ENCODE results near the gene FLNB.

FLNB gene

DNA sequence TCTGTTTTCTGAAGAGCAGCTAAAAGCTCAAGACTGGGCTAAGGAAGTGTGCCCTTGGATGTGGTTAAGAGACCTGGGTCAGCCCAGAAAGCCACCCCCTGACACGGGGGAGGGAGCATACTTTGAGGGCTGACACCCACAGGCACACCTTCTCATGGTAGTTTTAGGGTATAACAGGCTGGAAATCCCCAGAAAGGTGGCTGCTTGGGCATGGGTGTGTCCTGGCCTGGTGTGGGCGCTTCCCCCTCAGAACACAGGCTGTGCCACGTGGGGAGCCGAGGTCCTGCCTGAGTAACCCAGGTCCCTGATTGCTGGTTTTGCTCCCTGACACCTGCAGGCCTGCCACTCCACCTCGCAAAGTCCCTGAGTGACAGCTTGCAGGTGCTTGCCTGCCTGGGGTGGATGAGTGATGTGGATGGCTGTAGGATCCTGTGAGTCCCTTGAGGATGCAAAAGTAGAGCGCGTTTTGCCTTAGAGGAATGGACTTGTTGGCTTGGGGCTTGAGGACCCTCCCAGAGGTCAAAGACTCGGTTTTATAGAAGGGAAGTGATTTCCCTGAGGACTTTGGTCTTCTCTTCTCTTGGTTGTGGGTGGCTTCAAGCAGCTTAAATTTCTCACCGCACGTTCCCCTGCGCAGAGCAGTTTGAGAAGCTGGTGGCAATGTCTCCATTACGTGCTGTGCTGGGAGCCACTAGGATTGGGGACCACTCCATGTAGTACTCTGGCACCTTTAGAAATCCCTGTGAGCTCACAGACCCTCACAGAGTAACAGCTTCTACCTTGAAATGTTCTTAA is 108.1 kb downstream of the FLNB start:
- DNase-seq: no peak

GRCh38 chr3:58116985-58117384 is 108.8 kb downstream of the FLNB start:
- no peak for DNase-seq

DNA sequence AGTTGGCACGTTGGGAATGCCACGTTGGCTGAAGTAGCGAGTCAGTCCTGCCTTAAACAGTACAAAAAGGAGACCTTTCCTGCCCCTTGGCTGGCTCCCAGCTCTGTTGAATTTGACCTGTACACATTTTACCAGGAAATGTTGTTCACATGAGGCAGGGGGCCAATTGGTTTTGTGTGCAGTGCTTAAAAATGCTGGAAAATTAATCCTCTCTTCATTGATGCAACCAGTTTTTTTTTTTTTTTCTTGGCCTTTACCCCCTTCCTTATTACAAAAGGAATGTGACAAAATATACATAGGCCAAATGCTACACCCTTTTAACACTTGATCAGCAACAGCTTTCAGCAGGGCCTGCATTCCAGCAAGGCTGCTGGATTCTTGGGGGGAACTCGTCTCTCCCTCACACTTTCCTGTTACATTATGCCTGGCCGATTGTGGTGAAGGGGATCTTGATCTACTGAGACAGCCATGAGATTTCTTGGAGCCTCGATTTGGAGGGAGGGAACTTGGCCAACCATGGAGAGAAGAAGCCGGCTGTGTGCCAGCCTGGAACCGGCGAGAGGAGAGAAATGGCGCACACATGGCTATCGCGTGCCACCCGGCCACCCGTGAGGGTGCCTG is 109.4 kb downstream of the FLNB start:
- no peak for DNase-seq

DNA sequence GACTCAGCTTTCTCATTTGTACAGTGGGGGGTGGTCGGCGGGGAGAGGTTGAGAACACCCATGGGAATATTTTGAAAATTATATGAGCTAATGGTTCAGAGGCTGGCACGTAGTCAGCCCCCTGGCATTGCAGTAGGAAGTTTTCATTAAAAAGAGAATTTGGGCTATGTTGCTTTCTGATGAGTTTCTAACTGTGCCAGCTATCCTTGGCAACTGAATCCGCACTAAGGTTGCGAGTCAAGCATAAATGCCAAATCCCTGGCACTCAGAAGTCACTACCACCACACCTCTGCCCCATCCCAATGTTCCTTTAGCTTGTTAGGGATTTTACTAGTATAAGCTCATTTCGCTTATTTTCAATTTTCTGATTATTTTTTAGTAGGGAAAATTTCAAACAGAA is 111.0 kb downstream of the FLNB start:
- DNase-seq: no peak

GRCh38 chr3:58120075-58120812 is 112.0 kb downstream of the FLNB start:
- no peak for DNase-seq

DNA sequence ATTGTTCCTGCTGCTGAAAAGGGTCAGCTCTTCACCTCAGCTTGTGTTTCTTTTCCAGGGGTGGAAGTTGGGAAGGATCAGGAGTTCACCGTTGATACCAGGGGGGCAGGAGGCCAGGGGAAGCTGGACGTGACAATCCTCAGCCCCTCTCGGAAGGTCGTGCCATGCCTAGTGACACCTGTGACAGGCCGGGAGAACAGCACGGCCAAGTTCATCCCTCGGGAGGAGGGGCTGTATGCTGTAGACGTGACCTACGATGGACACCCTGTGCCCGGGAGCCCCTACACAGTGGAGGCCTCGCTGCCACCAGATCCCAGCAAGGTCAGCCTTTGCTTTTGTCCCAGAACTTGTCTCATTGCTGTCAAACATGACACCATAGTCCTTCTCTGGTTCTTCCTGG is 113.0 kb downstream of the FLNB start:
- DNase-seq: no peak

DNA sequence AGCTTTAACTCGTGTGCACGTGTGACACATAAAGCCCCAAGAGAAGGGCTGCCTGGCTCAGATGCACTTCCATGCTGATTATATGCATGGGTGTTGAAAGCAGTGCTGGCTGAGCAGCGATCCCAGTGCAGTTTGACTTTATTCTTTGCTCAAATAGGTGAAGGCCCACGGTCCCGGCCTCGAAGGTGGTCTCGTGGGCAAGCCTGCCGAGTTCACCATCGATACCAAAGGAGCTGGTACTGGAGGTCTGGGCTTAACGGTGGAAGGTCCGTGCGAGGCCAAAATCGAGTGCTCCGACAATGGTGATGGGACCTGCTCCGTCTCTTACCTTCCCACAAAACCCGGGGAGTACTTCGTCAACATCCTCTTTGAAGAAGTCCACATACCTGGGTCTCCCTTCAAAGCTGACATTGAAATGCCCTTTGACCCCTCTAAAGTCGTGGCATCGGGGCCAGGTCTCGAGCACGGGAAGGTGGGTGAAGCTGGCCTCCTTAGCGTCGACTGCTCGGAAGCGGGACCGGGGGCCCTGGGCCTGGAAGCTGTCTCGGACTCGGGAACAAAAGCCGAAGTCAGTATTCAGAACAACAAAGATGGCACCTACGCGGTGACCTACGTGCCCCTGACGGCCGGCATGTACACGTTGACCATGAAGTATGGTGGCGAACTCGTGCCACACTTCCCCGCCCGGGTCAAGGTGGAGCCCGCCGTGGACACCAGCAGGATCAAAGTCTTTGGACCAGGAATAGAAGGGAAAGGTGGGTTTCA is 114.9 kb downstream of the FLNB start:
- DNase-seq: no peak

DNA sequence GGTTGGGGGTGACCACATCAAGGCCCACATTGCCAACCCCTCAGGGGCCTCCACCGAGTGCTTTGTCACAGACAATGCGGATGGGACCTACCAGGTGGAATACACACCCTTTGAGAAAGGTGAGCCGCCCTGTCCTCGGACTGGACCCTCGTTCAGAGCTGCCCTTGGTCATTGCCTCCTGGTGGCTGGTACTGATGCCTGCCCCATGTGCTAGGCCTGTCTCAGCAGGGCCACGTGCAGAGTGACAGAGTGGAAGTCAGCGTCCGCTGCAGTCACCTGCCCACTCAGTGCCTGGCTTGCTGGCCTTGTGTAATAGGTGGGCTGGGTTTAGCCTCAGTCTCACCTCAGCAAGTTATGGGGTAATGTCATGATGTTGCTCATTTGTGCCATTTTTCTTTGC is 116.2 kb downstream of the FLNB start:
- no peak for DNase-seq

DNA sequence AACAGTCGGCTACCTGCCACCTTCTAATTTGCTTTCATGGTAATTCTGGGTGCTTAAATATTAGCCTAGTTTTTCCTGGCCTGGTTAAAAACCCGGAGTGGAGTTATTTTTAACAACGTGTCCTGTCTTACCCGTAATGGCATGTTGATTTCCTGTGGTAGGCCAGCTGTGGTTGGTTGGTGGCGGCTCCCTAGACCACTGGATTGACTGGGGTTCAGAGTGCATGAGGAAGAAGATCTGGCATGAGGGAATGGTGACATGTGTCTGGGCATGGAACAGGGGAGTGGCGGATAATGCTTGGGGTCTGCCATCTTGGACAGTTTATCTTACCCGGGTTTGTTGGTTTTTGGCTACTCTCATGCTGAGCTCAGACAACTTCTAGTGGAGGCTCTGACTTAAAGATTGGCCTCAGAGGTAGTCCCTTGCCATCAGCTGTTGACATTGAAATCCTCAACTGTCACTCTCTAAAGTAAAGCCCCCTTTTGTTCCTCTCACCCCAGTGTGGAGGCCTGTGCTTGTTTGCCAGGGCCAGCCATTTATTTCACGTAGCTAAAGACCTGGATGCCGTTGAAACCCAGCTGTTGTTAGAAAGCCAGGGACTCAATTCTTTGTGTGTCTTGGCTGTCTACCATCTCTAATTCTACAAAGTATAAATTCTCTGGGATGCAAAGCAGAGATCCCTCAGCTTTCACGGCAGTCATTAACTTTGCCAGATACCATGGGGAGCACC is 121.0 kb downstream of the FLNB start:
- DNase-seq: no peak

GRCh38 chr3:58130591-58130990 is 122.4 kb downstream of the FLNB start:
- DNase-seq: no peak

GRCh38 chr3:58131101-58131825 is 123.0 kb downstream of the FLNB start:
- no peak for DNase-seq

DNA sequence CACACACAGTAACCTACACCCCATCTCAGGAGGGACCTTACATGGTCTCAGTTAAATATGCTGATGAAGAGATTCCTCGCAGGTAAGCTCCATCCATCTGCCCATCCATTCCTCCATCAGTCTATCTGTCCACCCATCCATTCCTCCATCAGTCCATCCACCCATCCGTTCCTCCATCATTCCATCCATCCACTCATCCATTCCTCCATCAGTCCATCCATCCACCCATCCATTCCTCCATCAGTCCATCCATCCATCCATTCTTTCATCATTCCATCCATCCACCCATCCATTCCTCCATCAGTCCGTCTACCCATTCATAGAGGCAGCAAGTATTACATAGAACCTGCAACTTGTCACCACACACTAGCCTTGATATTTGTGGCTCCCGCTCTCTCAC is 124.6 kb downstream of the FLNB start:
- no peak for DNase-seq

DNA sequence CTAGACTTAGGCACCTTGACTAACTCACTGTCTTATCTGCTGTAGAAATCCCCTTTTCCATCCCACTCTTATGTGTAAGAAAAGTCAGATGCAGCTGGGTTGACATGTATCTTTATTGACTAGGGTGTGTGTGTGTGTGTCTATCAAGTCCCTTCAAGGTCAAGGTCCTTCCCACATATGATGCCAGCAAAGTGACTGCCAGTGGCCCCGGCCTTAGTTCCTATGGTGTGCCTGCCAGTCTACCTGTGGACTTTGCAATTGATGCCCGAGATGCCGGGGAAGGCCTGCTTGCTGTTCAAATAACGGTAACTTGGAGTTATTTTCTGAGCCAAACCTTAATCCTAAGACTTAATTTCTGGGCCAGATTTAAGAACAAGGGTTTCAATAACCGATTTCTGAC is 126.2 kb downstream of the FLNB start:
- DNase-seq: no peak

GRCh38 chr3:58135712-58136543 is 127.7 kb downstream of the FLNB start:
- DNase-seq: no peak

DNA sequence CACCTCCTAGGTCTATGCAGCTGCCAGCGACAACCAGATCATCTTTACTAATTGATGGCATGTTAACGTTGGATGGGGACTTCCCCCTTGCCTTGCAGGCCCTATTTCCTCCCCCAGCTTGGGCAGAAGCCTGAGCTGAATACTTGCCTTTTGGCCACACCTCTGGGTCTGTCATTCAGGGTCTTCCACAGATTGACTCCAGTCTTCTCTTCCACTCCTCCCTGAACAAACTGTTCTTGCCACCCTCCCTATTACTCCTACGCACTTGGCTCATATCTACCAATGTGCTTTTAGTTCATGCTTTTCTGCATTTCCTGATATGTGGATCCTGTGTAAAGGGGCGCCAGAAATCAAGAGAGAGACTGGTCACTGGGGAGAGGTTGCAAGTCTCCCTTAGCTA is 129.1 kb downstream of the FLNB start:
- no peak for DNase-seq

DNA sequence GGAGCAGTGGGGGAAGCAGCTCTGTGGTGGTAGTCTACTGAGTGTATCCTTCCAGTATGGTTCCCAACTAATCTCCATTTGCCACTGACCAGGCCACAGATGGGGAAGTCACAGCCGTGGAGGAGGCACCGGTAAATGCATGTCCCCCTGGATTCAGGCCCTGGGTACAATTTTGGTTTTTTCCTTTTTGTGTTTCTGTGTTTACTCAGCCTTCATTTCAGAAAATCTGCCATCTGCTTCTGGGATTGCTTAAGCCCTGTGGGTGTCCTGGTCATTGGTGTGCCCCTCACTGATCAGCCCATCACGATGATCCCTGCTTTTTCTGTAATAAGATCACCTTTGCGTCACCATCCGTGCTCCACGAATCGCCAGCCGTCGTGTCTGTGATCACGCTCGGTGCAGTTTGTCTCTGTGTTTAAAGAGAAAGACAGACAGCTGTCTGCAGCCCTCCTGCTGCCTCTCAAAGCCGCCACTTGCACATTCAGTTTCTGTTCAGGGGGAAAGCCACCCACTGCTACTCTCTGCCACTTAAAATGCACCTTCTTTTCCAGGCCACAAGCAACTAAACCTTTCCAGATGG is 133.6 kb downstream of the FLNB start:
- DNase-seq: peak; percentile 74

DNA sequence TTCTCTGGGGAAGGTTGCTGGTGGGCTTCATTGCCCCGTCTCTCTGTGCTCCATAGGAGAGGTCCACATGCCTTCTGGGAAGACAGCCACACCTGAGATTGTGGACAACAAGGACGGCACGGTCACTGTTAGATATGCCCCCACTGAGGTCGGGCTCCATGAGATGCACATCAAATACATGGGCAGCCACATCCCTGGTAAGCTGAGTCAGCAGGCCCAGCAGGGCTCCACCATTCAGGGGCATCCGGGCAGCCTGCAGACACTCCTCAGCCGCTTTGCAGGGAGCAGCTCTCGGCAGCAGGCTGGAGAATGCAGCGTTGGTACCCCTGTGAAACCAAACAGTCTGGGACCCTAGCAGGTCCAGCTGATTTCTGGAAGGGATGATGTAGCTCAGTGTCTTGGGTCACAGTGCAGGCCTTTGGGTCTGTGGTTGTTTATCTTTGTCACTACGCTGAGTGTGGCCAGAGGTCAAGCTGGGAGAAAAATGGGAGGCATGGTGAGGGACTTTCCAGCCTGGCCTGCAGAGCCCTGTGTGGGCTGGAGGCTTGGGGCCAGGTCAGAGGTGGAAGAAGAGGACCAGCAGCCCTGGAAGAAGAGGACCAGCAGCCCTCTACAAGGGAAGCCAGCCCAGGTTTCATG is 135.3 kb downstream of the FLNB start:
- DNase-seq: no peak

DNA sequence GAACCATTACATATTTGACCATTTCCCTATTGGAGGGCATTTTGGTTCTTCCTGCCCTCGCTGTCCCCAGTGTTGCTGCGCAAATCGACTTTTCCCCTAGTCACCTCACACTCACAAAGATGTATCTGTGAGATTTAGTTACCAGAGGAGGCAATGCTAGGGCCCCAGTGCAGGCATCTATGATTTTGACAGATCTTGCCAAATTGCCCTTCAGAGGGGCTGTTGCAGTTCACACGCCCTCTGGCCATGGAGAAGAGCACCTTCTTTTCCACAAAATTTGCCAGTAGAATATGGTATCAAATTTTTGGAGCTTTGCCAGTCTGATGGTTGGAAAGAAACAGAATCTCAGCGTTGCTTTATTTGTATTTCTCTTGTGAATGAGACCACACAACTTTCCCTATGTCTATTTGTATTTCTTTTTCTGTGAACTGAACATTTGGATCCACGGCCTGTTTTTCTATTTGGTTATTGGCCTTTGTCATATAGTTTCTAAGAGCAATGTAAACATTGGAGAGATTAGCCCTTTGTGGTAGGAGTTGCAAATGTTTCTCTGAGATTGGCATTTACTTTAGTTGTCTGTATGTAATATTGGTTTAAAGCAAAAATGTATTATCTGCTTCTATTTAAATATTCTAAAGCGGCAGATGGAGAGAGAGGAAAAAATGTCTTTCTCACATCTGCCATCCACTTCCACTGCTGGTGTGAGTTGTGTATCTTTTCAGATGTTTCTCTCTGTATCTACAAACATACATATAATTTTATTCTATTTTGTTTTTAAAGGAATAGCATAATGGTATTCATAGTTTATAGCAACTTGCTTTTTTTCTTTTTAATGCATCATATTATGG is 136.5 kb downstream of the FLNB start:
- DNase-seq: peak; percentile 55

GRCh38 chr3:58148049-58148448 is 139.8 kb downstream of the FLNB start:
- DNase-seq: no peak

Data from NCI-H69 (cell line).